Panc1 (cell line): ENCODE data around the gene LRRC74B.

Experiments
- POLR2AphosphoS5 ChIP-seq: IDR thresholded peaks from 2 replicates; pipeline ENCODE4 v1.6.1; 2012; ENCODE audit warnings: mild to moderate bottlenecking, low read depth, low read length, moderate library complexity
- TF ChIP-seq, protein P1 (sequence below), 2 experiments: IDR thresholded peaks; 2 replicates each; pipeline ENCODE4 v1.6.1; 2011 to 2012; ENCODE audit warnings: low read depth in 2 of 2, control low read depth in 1 of 2, low read length in 1 of 2, mild to moderate bottlenecking in 1 of 2, moderate library complexity in 1 of 2; ENCODE audit not compliant: insufficient read depth in 1 of 2

DNA sequence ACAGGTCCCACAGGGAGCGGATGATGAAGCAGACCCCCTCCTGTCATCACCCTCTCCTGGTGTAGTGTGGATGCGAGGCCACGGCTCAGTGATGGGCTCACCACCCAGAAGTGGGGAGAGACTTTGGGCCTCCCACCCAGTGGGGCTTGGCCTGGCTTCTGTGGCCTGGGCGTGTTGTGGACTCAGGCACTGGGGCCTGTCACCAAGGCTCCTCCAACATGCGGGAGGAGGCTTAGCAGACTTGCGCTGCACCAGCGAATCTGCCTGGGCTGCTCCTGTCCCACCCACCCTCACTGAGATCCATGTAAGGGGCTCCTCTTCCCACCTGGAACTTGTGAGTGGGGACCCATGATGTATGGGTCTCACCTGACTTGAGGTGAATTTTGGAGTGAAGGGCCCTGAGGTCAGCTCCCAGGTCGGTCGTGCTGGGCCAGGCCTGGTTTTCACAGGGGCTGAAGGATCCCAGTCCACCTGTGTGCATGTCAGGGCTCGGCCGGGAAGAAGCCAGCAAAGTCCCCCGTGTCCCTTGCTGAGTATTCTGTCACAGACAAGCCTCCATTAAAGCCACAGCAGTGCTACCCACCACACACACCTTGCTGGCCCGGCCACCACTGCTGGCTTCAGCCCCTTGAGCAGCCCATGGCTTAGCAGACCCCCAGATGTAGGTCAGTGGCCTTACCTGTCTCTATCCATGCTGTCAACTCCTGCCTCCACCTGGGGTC lies 48.0 kb upstream of the LRRC74B start:
- no peak for TF ChIP-seq POLR2AphosphoS5
- TF ChIP-seq, protein P1, sequence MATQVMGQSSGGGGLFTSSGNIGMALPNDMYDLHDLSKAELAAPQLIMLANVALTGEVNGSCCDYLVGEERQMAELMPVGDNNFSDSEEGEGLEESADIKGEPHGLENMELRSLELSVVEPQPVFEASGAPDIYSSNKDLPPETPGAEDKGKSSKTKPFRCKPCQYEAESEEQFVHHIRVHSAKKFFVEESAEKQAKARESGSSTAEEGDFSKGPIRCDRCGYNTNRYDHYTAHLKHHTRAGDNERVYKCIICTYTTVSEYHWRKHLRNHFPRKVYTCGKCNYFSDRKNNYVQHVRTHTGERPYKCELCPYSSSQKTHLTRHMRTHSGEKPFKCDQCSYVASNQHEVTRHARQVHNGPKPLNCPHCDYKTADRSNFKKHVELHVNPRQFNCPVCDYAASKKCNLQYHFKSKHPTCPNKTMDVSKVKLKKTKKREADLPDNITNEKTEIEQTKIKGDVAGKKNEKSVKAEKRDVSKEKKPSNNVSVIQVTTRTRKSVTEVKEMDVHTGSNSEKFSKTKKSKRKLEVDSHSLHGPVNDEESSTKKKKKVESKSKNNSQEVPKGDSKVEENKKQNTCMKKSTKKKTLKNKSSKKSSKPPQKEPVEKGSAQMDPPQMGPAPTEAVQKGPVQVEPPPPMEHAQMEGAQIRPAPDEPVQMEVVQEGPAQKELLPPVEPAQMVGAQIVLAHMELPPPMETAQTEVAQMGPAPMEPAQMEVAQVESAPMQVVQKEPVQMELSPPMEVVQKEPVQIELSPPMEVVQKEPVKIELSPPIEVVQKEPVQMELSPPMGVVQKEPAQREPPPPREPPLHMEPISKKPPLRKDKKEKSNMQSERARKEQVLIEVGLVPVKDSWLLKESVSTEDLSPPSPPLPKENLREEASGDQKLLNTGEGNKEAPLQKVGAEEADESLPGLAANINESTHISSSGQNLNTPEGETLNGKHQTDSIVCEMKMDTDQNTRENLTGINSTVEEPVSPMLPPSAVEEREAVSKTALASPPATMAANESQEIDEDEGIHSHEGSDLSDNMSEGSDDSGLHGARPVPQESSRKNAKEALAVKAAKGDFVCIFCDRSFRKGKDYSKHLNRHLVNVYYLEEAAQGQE (IDR thresholded peaks at IDR 0.05; ENCODE audit: insufficient read depth in 1 of 2, low read depth in 2 of 2, low read length in 1 of 2), result no peak
